ENCODE results near the gene DNMT3A.

DNMT3A gene

GRCh38 chr2:25245141-25245540 lies 96.6 kb downstream of the DNMT3A start:
- DNase-seq (ENCODE audit: low read depth in 2 of 2, low spot score in 1 of 2), result no peak

- no peak for DNase-seq (ENCODE audit: low read depth in 2 of 2, low spot score in 1 of 2)
Measured at GRCh38 chr2:25243995-25244394, 97.7 kb downstream of the DNMT3A start.

- no peak for DNase-seq (ENCODE audit: low read depth in 2 of 2, low spot score in 1 of 2)
Measured at GRCh38 chr2:25241452-25241851, 100.3 kb downstream of the DNMT3A start.

- no peak for DNase-seq (ENCODE audit: low read depth in 2 of 2, low spot score in 1 of 2)
Measured at GRCh38 chr2:25240636-25241035, 101.1 kb downstream of the DNMT3A start.

- no peak for DNase-seq (ENCODE audit: low read depth in 2 of 2, low spot score in 1 of 2)
Measured at GRCh38 chr2:25238920-25239319, 102.8 kb downstream of the DNMT3A start.

- DNase-seq (ENCODE audit: low read depth in 2 of 2, low spot score in 1 of 2), result no peak
Measured at GRCh38 chr2:25237764-25238163, 104.0 kb downstream of the DNMT3A start.

- DNase-seq (ENCODE audit: low read depth in 2 of 2, low spot score in 1 of 2), result no peak
Measured at GRCh38 chr2:25236736-25237135, 105.0 kb downstream of the DNMT3A start.

- DNase-seq (ENCODE audit: low read depth in 2 of 2, low spot score in 1 of 2), result no peak
Measured at GRCh38 chr2:25234738-25235137, 107.0 kb downstream of the DNMT3A start.

- DNase-seq (ENCODE audit: low read depth in 2 of 2, low spot score in 1 of 2), result no peak
Measured at GRCh38 chr2:25233916-25234605, 107.7 kb downstream of the DNMT3A start.

GRCh38 chr2:25232248-25232825 lies 109.4 kb downstream of the DNMT3A start:
- DNase-seq (ENCODE audit: low read depth in 2 of 2, low spot score in 1 of 2), result no peak

GRCh38 chr2:25230948-25231311 lies 110.8 kb downstream of the DNMT3A start:
- DNase-seq (ENCODE audit: low read depth in 2 of 2, low spot score in 1 of 2), result no peak

- DNase-seq (ENCODE audit: low read depth in 2 of 2, low spot score in 1 of 2), result no peak
Measured at GRCh38 chr2:25230198-25230947, 111.4 kb downstream of the DNMT3A start.

GRCh38 chr2:25229279-25230197 lies 112.2 kb downstream of the DNMT3A start:
- DNase-seq (ENCODE audit: low read depth in 2 of 2, low spot score in 1 of 2), result no peak

- DNase-seq (ENCODE audit: low read depth in 2 of 2, low spot score in 1 of 2), result no peak
Measured at GRCh38 chr2:25228848-25229278, 112.9 kb downstream of the DNMT3A start.

GRCh38 chr2:25227576-25227975 lies 114.1 kb downstream of the DNMT3A start:
- no peak for DNase-seq (ENCODE audit: low read depth in 2 of 2, low spot score in 1 of 2)

- no peak for DNase-seq (ENCODE audit: low read depth in 2 of 2, low spot score in 1 of 2)
Measured at GRCh38 chr2:25226827-25227226, 114.9 kb downstream of the DNMT3A start.

GRCh38 chr2:25222477-25223121 lies 119.1 kb downstream of the DNMT3A start:
- no peak for DNase-seq (ENCODE audit: low read depth in 2 of 2, low spot score in 1 of 2)

- no peak for DNase-seq (ENCODE audit: low read depth in 2 of 2, low spot score in 1 of 2)
Measured at GRCh38 chr2:25221579-25221978, 120.1 kb downstream of the DNMT3A start.

- no peak for DNase-seq (ENCODE audit: low read depth in 2 of 2, low spot score in 1 of 2)
Measured at GRCh38 chr2:25220313-25220712, 121.4 kb downstream of the DNMT3A start.

- no peak for DNase-seq (ENCODE audit: low read depth in 2 of 2, low spot score in 1 of 2)
Measured at GRCh38 chr2:25219621-25220020, 122.1 kb downstream of the DNMT3A start.

- no peak for DNase-seq (ENCODE audit: low read depth in 2 of 2, low spot score in 1 of 2)
Measured at GRCh38 chr2:25218100-25218499, 123.6 kb downstream of the DNMT3A start.

Measured in stimulated activated CD8-positive, alpha-beta memory T cell treated with anti-CD3 and anti-CD28 coated beads, Interleukin-4, amount 100 ng/mL, for 1 hour (primary cell).